Adrenal gland (tissue), 12 donors: ENCODE measurements around the gene PHF3. TPM values are rescaled to one million over a fixed set of nuclear protein-coding genes. Genes with fewer than 3 reads are reported as not detected.

Experiments
- DNase-seq, 7 donors: peaks; one replicate each; pipeline ENCODE4 v3.0.0-alpha.2; 2019 to 2020
- H3K27ac ChIP-seq, 5 donors: fragments of 200-600 bp; sonication (generic) in 4 of 5; 1 replicate in 3 of 5; 2 replicates in 2 of 5; pipeline versions ENCODE4 v1.5.1 to v1.8.0; 2016 to 2020; ENCODE audit warnings: mild to moderate bottlenecking in 1 of 5
- H3K27me3 ChIP-seq: fragments of 200-600 bp; 2 replicates; pipeline ENCODE4 v1.8.0; 2021
- H3K36me3 ChIP-seq, 2 donors: fragments of 200-600 bp; replicated peaks in 1 of 2; 1 replicate in 1 of 2; 2 replicates in 1 of 2; pipeline versions ENCODE4 v1.5.1 to v1.8.0; 2018 to 2022
- H3K4me1 ChIP-seq, 2 donors: fragments of 200-600 bp; replicated peaks in 1 of 2; 1 replicate in 1 of 2; 2 replicates in 1 of 2; pipeline versions ENCODE4 v1.5.1 to v1.8.0; 2018 to 2021
- H3K4me3 ChIP-seq, 4 donors: fragments of 200-600 bp; sonication (generic) in 3 of 4; one replicate each; pipeline ENCODE4 v1.5.1; 2016 to 2018
- H3K9me3 ChIP-seq, 3 donors: fragments of 200-600 bp; sonication (generic) in 1 of 3; replicated peaks in 1 of 3; 1 replicate in 2 of 3; 2 replicates in 1 of 3; pipeline versions ENCODE4 v1.5.1 to v1.8.0; 2016 to 2021
- POLR2A ChIP-seq, 2 donors: fragments of 450-650 bp; IDR thresholded peaks; one replicate each; pipeline ENCODE4 v1.6.1; 2017; ENCODE audit warnings: antibody characterized with exemption in 2 of 2, mild to moderate bottlenecking in 2 of 2, moderate library complexity in 1 of 2
- WGBS, 4 donors: extraction: QIAGEN DNeasy Blood & Tissue Kit in 2 of 4; methylation state at CpG; one replicate each; pipeline versions ENCODE4 v1.1.5 to v1.1.7; 2013 to 2017; 5-methylcytosine and 5-hydroxymethylcytosine counted together
- intact Hi-C, 2 donors: fragments of 100-400 bp; cut with DNase I; formaldehyde crosslinking; loops; one replicate each; pipeline versions ENCODE4 v1.14.1 to v1.15.0; 2022 to 2023
- polyA plus RNA-seq, 3 donors: library from polyadenylated mRNA; stranded (reverse); fragments of 200-250 nt in 2 of 3; fragments of 350-450 nt in 1 of 3; fragmentation: Illumina TruSeq in 1 of 3; extraction: RNeasy Lipid Tissue Mini Kit (QIAGEN cat#74804) in 1 of 3; gene quantifications; one replicate each; pipeline ENCODE4 v1.2.3, GENCODE V29; 2013 to 2014
- total RNA-seq, 9 donors: library from RNA; depleted of rRNA in 4 of 9; stranded (reverse); fragments of >200 nt in 4 of 9; fragments of 120-200 nt in 1 of 9; fragmentation: NEBNext Ultra II Directional in 1 of 9; extraction: Animal tissue kit (Norgen Biotek cat#: 25700) in 1 of 9; gene quantifications; one replicate each; pipeline versions ENCODE4 v1.1.0 to v1.2.4, GENCODE V29; 2013 to 2023
- TF ChIP-seq, protein P1 (sequence below), 6 experiments: fragments of 450-650 bp in 4 of 6; fragments of 200-600 bp in 2 of 6; sonication (generic) in 1 of 6; IDR thresholded peaks; 1 replicate in 5 of 6; 2 replicates in 1 of 6; pipeline versions ENCODE4 v1.5.1 to v1.8.0; 2016 to 2021; ENCODE audit warnings: antibody characterized with exemption in 6 of 6, mild to moderate bottlenecking in 2 of 6, moderate library complexity in 1 of 6
- donor health status: healthy with polysubstance abuse.
- donor health status: Bipolar disorder and iron deficiency.
- donor health status: DM: yes; HTN: yes; CAD: no.
- donor health status: DM: no; HTN: no; CAD: no.
- donor health status: DM: no; HTN: no; CAD: no.
- donor health status: DM: yes; HTN: yes; CAD: no.

Gene PHF3
- total and polyA plus RNA-seq, 12 donors: 9.7 to 104 (median 57.0) TPM

DNA sequence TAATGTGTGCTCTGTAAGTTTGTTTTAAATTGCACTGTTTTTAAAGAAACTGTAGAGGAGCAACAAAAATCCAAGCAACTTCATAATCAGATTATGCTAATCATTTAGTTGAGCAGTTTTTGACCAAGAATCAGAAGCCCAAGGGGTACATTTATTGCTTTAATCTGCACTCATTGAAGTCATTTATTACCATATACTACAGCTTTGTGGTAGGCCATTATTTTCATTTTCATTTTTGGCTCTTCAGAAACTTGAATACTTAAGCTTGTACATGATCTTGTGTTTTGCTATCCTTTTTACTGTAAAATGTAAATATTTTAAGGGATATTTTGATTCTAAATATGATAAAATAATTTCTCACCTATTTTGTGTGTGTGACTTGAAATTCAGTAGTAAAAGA is 78.5 kb downstream of the PHF3 start:
- Histone ChIP-seq H3K27ac (no peak overlapping the region), H3K36me3 (peaks cover 0 to 51% of the 10 kb centered on the region in 2 donors), H3K9me3 (peaks cover 0 to under 1% (median 0%) of the 10 kb centered on the region in 3 donors), H3K4me1 (no peaks in the 10 kb centered on the region), H3K4me3 (no peak overlapping the region), H3K27me3 (no peaks in the 10 kb centered on the region)
- intact Hi-C loops: no loop called here
- DNase-seq: no peak
- TF ChIP-seq, protein P1, sequence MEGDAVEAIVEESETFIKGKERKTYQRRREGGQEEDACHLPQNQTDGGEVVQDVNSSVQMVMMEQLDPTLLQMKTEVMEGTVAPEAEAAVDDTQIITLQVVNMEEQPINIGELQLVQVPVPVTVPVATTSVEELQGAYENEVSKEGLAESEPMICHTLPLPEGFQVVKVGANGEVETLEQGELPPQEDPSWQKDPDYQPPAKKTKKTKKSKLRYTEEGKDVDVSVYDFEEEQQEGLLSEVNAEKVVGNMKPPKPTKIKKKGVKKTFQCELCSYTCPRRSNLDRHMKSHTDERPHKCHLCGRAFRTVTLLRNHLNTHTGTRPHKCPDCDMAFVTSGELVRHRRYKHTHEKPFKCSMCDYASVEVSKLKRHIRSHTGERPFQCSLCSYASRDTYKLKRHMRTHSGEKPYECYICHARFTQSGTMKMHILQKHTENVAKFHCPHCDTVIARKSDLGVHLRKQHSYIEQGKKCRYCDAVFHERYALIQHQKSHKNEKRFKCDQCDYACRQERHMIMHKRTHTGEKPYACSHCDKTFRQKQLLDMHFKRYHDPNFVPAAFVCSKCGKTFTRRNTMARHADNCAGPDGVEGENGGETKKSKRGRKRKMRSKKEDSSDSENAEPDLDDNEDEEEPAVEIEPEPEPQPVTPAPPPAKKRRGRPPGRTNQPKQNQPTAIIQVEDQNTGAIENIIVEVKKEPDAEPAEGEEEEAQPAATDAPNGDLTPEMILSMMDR (IDR thresholded peaks at IDR 0.05): no peak
- TF ChIP-seq POLR2A (IDR thresholded peaks at IDR 0.05): no peak

DNA sequence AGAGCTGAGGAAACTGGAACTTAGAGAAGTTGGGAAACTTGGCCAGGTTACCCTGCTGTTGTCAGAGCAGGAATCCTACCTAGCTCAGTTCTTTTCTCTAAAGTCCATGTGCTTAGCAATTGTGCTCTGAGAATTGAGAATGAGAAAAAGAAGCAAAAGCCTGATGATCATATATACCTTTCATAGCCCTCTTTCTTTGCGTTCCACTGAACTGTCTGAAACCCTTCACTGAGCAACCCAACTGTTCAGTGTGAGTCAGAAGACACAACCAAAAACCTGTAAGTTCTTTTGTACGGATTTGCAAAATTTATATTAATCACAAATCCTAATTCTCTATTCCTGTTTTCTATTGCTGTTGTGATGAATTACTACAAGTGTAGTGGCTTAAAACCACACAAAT is 80.6 kb downstream of the PHF3 start:
- H3K27ac ChIP-seq: no peak overlapping the region
- no peaks in the 10 kb centered on the region for H3K27me3 ChIP-seq
- H3K9me3 ChIP-seq: peaks cover 0 to 3% (median 0%) of the 10 kb centered on the region in 3 donors
- 94 to 100% (median 95%) methylated on average over 2 of the region's 2 CpGs for WGBS, 4 donors
- TF ChIP-seq POLR2A (IDR thresholded peaks at IDR 0.05): no peak
- TF ChIP-seq, protein P1 (IDR thresholded peaks at IDR 0.05): no peak
- intact Hi-C loops: no loop called here
- no peak overlapping the region for H3K4me3 ChIP-seq
- H3K36me3 ChIP-seq: peaks cover 0 to 31% of the 10 kb centered on the region in 2 donors
- no peaks in the 10 kb centered on the region for H3K4me1 ChIP-seq
- no peak for DNase-seq

- no peak for DNase-seq
- peaks cover 0 to 3% (median 0%) of the 10 kb centered on the region in 3 donors for H3K9me3 ChIP-seq
- WGBS, 4 donors: 94 to 100% (median 97%) methylated on average over 1 of the region's 1 CpG
- H3K4me1 ChIP-seq: no peaks in the 10 kb centered on the region
- TF ChIP-seq POLR2A (IDR thresholded peaks at IDR 0.05): no peak
- TF ChIP-seq, protein P1 (IDR thresholded peaks at IDR 0.05): no peak
- H3K4me3 ChIP-seq: no peak overlapping the region
- no peaks in the 10 kb centered on the region for H3K36me3 ChIP-seq
- H3K27ac ChIP-seq: no peak overlapping the region
- intact Hi-C loops: no loop called here
- H3K27me3 ChIP-seq: no peaks in the 10 kb centered on the region
Observed at GRCh38 chr6:63721181-63721580, 85.6 kb downstream of the PHF3 start.

- Histone ChIP-seq H3K36me3 (no peaks in the 10 kb centered on the region), H3K9me3 (no peaks in the 10 kb centered on the region), H3K4me3 (no peak overlapping the region), H3K27ac (no peak overlapping the region), H3K27me3 (no peaks in the 10 kb centered on the region), H3K4me1 (no peaks in the 10 kb centered on the region)
- TF ChIP-seq, protein P1 (IDR thresholded peaks at IDR 0.05): no peak
- no peak for TF ChIP-seq POLR2A (IDR thresholded peaks at IDR 0.05)
- DNase-seq: no peak
- intact Hi-C loops: no loop called here
Observed at GRCh38 chr6:63724721-63725120, 89.1 kb downstream of the PHF3 start.
